ENCODE results near the gene MLXIP. TPM values are rescaled to one million over a fixed set of nuclear protein-coding genes. Genes with fewer than 3 reads are reported as not detected.

The MLXIP gene
- total RNA-seq, 1 experiment from 2014 or later = 32.4 TPM

- Histone ChIP-seq H2AFZ (ENCODE audit: low read length) (no peak overlapping the region), H3T11ph (ENCODE audit: low read length) (no peak overlapping the region), H2BK12ac (ENCODE audit: insufficient read length, low read depth, low read length) (no peak overlapping the region), H2BK20ac (ENCODE audit: low read depth, low read length, poor library complexity, severe bottlenecking) (no peak overlapping the region), H4K91ac (ENCODE audit: insufficient read length, low read depth, low read length) (no peak overlapping the region), H3K9ac (ENCODE audit: extremely low read depth, insufficient read length, low read length) (no peak overlapping the region), H3K79me2 (ENCODE audit: insufficient read depth, low read length) (no peaks in the 10 kb centered on the region), H4K5ac (ENCODE audit: insufficient read length, low read depth, low read length) (no peak overlapping the region), H4K8ac (replicated peaks; ENCODE audit: insufficient read length, low read depth, low read length) (no peak overlapping the region), H3K23ac (ENCODE audit: insufficient read length, low read depth, low read length) (no peak overlapping the region), H3K27me3 (ENCODE audit: insufficient read depth, low read length) (no peaks in the 10 kb centered on the region), H4K20me1 (ENCODE audit: control insufficient read depth, insufficient read depth, insufficient read length) (no peaks in the 10 kb centered on the region), H2BK120ac (ENCODE audit: low read depth, low read length, poor library complexity, severe bottlenecking) (no peak overlapping the region), H3K4me1 (ENCODE audit: insufficient read depth, low read length) (no peaks in the 10 kb centered on the region), H3K27ac (ENCODE audit: insufficient read length, low read depth, low read length) (no peak overlapping the region), H3K4ac (ENCODE audit: low read depth, low read length) (no peak overlapping the region), H3K4me2 (ENCODE audit: insufficient read depth, insufficient read length, low read length) (no peak overlapping the region), H3K79me1 (ENCODE audit: insufficient read depth, low read depth, low read length, poor library complexity, severe bottlenecking) (no peaks in the 10 kb centered on the region), H3K14ac (ENCODE audit: insufficient read depth, low read length) (no peak overlapping the region), H3K18ac (ENCODE audit: insufficient read length, low read depth, low read length) (no peak overlapping the region), H3K56ac (ENCODE audit: insufficient read length, low read depth, low read length) (no peak overlapping the region), H2AK5ac (ENCODE audit: insufficient read length, low read length) (no peak overlapping the region), H3K23me2 (ENCODE audit: insufficient read length, low read depth, low read length, poor library complexity, severe bottlenecking) (no peaks in the 10 kb centered on the region), H2BK15ac (ENCODE audit: low read depth, low read length) (no peak overlapping the region), H3K9me3 (ENCODE audit: control insufficient read depth, low read depth, low read length) (no peaks in the 10 kb centered on the region), H2BK5ac (ENCODE audit: insufficient read length, low read length) (no peak overlapping the region)
- no CpG with 5 or more reads among the region's 15 CpGs for WGBS (ENCODE audit: extremely low coverage, insufficient read length, low lambda C conversion rate)
- Mint-ChIP-seq H3K9me3 (no peaks in the 10 kb centered on the region), H3K27me3 (ENCODE audit: low read depth) (no peaks in the 10 kb centered on the region), H3K36me3 (ENCODE audit: insufficient read depth in 1 of 3, low read depth in 3 of 3) (peaks cover 13 to 70% (median 55%) of the 10 kb centered on the region in 3 experiments; a peak in 6 of 7 replicates), H3K27ac (no peak overlapping the region), H3K4me3 (no peak overlapping the region), H3K4me1 (peaks cover 0 to 4% of the 10 kb centered on the region in 2 experiments; a peak in 1 of 4 replicates)
- DNase-seq = no peak
- TF ChIP-seq CTCF (conservative IDR thresholded peaks at IDR 0.05) = no peak
Observed at GRCh38 chr12:122043476-122043875, 35.1 kb upstream of the MLXIP start.

Data from H9 (cell line).